Measurements from ENCODE around the gene GSG1.
"Not testable (repeated sequence)": the region's sequence is repeated elsewhere in the genome, so short reads cannot be mapped to it uniquely, and the experiment has no call there.

Gene GSG1

DNA sequence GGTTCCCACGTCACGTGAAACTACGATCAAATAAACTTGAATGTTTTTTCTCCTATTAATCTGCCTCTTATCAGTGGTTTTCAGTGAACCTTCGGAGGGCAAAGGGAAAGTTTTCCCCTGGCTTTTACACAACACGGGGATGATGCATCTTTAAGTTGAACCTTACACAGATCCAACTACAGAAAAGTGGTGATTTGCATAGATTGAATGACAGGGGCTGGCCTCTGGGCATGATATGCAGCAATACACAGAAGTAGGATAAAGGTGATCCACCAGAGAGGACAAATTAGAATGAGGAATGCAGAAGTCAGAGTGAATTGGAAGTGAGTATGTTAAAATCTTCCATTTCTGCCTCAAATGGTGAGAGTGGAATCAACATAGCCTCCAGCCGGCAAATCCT lies 11.6 kb downstream of the GSG1 start:
- no peak for TF ChIP-seq ZNF274 (IDR thresholded peaks at IDR 0.05; ENCODE audit: low read depth, low read length)
- H3K4me3 ChIP-seq (ENCODE audit: low read length) = no peak overlapping the region

DNA sequence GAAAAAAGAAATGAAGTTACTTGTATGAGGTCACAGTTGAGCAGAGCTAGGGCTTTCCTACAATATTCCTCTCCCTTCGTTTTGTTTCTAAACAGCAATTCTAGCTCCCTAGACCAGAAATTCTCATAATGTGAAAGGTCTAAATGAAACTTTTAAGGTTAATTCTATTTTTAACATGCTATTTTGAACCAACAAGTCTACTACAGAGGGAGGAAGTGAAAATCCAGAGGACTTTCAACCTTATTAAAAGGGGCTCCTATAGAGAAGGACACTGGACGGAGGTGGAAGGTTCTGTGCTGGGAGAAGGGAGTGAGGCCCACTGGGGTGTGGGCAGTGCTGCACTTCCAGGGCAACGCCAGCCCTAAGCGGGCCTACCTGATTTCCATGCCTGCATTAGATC lies 13.4 kb downstream of the GSG1 start:
- no peak for TF ChIP-seq ZNF274 (IDR thresholded peaks at IDR 0.05; ENCODE audit: low read depth, low read length)

DNA sequence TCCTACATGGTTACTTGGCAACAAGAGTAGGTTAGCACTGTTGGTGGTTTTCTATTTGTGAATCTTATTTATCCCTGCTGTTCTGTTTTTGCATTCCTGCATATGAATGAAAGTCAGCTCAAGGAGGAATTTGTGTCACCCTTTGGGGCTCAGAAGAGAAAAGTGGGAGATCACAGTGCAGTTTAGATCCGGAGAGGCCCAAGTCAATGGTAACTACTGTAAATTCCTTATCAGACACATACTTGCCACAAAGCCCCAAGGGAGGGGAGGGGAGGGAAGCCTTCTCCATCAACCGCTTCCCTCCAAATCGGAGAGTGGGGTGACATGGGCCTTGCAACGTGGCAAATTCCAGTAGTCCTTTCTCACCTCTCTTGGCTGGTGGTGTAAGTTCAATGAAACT lies 15.0 kb downstream of the GSG1 start:
- no peak for TF ChIP-seq ZNF274 (IDR thresholded peaks at IDR 0.05; ENCODE audit: low read depth, low read length)
- no peak overlapping the region for H3K4me3 ChIP-seq (ENCODE audit: low read length)

More for the DNA sequence above, 13.4 kb downstream of the GSG1 start:
- H3K4me3 ChIP-seq (ENCODE audit: low read length) = no peak overlapping the region

GRCh38 chr12:13087766-13088165 lies 15.7 kb downstream of the GSG1 start:
- no peak for TF ChIP-seq ZNF274 (IDR thresholded peaks at IDR 0.05; ENCODE audit: low read depth, low read length)
- H3K4me3 ChIP-seq (ENCODE audit: low read length) = no peak overlapping the region

GRCh38 chr12:13085968-13086686 lies 17.3 kb downstream of the GSG1 start:
- no peak for TF ChIP-seq ZNF274 (IDR thresholded peaks at IDR 0.05; ENCODE audit: low read depth, low read length)
- no peak overlapping the region for H3K4me3 ChIP-seq (ENCODE audit: low read length)

DNA sequence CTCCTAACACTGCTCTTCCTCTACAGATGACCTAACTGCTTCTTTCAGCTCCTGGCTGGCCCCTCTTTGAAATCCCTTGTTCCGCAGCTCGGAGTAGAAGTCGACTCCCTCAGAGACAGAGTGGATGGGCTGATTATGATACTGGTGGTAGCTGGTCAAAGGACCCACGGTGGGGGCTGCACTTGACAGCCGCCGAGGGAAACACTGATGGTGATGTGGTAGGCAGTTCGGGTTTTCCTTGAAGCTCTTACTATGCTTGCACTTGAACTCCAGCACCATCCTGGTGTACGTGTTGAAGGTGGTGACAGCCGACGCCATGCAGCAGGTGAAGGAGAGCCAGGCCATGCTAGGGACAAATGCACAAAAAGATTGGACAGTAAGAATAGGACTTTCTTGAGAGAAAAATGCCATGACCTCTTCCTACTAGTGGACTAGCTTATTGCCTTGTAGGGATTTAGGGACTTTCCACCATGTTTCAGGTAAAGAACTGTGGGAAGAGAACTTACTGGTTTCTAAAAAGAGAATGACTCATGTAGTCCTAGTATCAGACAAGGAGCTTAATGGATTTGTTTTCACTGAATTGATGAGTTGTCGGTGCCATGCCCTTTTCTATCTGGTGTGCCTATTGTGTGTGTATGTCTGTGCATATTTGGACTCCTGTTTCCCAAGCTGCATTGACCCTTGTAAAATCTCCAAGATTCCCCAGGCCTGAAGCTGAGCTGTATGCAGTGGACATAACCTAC lies 18.4 kb downstream of the GSG1 start:
- TF ChIP-seq ZNF274 (IDR thresholded peaks at IDR 0.05; ENCODE audit: low read depth, low read length) = no peak
- no peak overlapping the region for H3K4me3 ChIP-seq (ENCODE audit: low read length)

DNA sequence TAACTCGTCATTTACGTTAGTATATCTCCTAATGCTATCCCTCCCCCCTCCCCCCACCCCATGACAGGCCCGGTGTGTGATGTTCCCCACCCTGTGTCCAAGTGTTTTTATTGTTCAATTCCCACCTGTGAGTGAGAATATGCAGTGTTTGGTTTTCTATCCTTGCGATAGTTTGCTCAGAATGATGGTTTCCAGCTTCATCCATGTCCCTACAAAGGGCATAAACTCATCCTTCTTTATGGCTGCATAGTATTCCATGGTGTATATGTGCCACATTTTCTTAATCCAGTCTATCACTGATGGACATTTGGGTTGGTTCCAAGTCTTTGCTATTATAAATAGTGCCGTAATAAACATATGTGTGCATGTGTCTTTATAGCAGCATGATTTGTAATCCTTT lies 19.8 kb downstream of the GSG1 start:
- H3K4me3 ChIP-seq (ENCODE audit: low read length) = not testable (repeated sequence)

DNA sequence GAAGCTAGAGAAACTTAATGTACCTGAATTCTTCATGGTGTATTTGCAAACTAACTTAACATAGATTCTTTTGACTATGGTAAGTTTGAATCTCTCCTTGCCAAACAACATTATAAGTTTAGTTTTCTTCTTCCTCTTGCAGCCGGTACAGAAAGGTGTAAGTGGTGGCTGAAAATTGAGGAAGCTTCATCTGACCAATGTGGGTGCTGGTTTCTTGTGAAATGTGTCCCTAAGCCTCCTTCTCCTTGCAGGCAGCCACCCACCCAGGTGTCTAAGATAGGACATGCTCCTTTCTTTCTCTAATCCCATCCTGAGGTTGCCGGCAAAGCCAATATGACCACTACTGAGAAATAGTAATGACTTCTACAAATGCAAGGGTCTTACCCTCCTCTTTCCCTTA lies 20.6 kb downstream of the GSG1 start:
- no peak overlapping the region for H3K4me3 ChIP-seq (ENCODE audit: low read length)
- TF ChIP-seq ZNF274 (IDR thresholded peaks at IDR 0.05; ENCODE audit: low read depth, low read length) = no peak

- H3K4me3 ChIP-seq (ENCODE audit: low read length) = no peak overlapping the region
- TF ChIP-seq ZNF274 (IDR thresholded peaks at IDR 0.05; ENCODE audit: low read depth, low read length) = no peak
Observed at GRCh38 chr12:13080266-13080665, 23.2 kb downstream of the GSG1 start.

GRCh38 chr12:13079440-13079906 lies 24.0 kb downstream of the GSG1 start:
- TF ChIP-seq ZNF274 (IDR thresholded peaks at IDR 0.05; ENCODE audit: low read depth, low read length) = no peak

GRCh38 chr12:13075786-13076570 lies 27.5 kb downstream of the GSG1 start:
- no peak overlapping the region for H3K4me3 ChIP-seq (ENCODE audit: low read length)
- TF ChIP-seq ZNF274 (IDR thresholded peaks at IDR 0.05; ENCODE audit: low read depth, low read length) = no peak

More at GRCh38 chr12:13079440-13079906, 24.0 kb downstream of the GSG1 start:
- H3K4me3 ChIP-seq (ENCODE audit: low read length) = no peak overlapping the region

DNA sequence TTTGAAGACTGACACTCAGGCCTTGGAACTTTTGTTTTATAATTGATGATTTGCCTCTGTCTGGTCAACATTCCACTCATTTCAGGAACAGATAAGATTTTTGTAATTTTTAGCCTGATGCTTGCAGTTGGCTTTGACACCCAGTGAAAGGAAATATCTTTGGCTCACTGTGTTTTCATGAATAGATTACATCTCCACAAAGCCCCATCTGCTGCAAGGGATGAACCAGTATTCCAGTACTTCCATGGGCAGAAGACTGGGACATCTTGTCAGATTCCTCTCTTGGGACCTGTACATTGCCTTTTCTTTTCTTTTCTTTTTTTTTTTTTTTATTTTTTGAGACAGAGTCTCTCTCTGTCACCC lies 28.4 kb downstream of the GSG1 start:
- TF ChIP-seq ZNF274 (IDR thresholded peaks at IDR 0.05; ENCODE audit: low read depth, low read length) = no peak
- H3K4me3 ChIP-seq (ENCODE audit: low read length) = no peak overlapping the region

DNA sequence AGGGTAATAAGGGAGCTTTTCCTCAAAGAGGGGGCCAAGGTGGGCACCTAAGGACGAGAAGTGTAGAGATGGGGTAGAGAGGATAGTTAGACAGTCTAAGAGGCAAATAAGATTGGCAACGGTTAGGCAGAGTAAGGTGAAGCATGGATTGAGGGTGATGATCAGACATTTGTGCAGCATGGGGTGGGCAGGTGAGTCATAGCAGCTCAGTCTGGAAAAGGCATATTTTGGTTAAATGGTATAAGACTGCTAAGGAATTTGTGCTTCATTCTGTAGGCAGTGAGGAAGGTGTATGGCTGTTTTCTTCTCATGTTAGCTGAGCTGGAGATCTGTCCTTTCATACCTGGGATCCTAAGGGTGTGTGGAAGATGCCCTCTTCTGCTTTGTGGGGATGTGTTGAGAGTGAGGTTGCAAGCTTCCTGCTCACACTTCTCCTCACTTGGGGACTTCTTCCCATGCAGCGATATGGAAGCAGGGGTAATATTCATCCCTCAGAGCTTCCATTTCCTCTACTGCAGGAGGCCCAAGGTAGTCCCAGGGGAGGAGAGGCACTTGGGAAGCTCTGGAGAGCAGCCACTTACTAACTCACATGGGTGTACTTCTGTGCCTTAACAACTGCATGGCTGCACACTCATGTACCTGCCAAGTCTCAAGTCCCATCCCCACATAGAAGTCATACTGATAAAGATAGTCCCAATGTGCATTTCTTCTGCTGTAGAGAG lies 28.9 kb downstream of the GSG1 start:
- H3K4me3 ChIP-seq (ENCODE audit: low read length) = no peak overlapping the region
- no peak for TF ChIP-seq ZNF274 (IDR thresholded peaks at IDR 0.05; ENCODE audit: low read depth, low read length)

DNA sequence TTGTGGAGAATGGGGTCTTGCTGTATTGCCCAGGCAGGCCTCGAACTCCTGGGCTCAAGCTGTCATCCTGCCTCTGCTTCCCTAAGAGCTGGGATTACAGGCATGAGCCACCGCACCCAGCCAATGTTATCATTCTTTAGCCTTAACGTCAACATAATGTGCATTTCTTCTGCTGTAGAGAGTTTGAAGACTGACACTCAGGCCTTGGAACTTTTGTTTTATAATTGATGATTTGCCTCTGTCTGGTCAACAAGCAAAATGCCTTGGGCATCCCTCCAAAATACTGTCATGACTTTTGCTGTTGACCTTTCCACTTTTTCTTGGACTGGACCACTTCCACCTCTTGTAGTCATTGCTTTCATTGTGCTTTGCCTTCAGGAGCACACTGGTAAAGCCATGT lies 30.3 kb downstream of the GSG1 start:
- no peak overlapping the region for H3K4me3 ChIP-seq (ENCODE audit: low read length)
- no peak for TF ChIP-seq ZNF274 (IDR thresholded peaks at IDR 0.05; ENCODE audit: low read depth, low read length)

Measured in GM08714 (cell line).